Tibial nerve (tissue), 4 donors: Measurements from ENCODE around the gene WARS2.

Experiments used
- EP300 ChIP-seq, 2 donors: sonication (generic); formaldehyde crosslinking; IDR thresholded peaks; one replicate each; pipeline ENCODE4 v1.6.1; 2017; ENCODE audit warnings: antibody characterized with exemption in 2 of 2, mild to moderate bottlenecking in 1 of 2
- POLR2A ChIP-seq, 2 donors: fragments of 450-650 bp; IDR thresholded peaks; one replicate each; pipeline ENCODE4 v1.6.1; 2017; ENCODE audit warnings: antibody characterized with exemption in 2 of 2, mild to moderate bottlenecking in 2 of 2, moderate library complexity in 2 of 2
- TF ChIP-seq, protein P1 (sequence below), 5 experiments: fragments of 200-600 bp in 3 of 5; fragments of 450-650 bp in 2 of 5; sonication (generic) in 3 of 5; IDR thresholded peaks; one replicate each; pipeline ENCODE4 v1.5.1; 2016 to 2019; ENCODE audit warnings: antibody characterized with exemption in 5 of 5, mild to moderate bottlenecking in 3 of 5, moderate library complexity in 2 of 5

GRCh38 chr1:119010201-119010600 is 130.3 kb downstream of the WARS2 start:
- TF ChIP-seq, protein P1, sequence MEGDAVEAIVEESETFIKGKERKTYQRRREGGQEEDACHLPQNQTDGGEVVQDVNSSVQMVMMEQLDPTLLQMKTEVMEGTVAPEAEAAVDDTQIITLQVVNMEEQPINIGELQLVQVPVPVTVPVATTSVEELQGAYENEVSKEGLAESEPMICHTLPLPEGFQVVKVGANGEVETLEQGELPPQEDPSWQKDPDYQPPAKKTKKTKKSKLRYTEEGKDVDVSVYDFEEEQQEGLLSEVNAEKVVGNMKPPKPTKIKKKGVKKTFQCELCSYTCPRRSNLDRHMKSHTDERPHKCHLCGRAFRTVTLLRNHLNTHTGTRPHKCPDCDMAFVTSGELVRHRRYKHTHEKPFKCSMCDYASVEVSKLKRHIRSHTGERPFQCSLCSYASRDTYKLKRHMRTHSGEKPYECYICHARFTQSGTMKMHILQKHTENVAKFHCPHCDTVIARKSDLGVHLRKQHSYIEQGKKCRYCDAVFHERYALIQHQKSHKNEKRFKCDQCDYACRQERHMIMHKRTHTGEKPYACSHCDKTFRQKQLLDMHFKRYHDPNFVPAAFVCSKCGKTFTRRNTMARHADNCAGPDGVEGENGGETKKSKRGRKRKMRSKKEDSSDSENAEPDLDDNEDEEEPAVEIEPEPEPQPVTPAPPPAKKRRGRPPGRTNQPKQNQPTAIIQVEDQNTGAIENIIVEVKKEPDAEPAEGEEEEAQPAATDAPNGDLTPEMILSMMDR (IDR thresholded peaks at IDR 0.05), result no peak
- TF ChIP-seq POLR2A (IDR thresholded peaks at IDR 0.05) (no peak), EP300 (IDR thresholded peaks at IDR 0.05) (no peak)
